CD14-positive monocyte (primary cell): Measurements from ENCODE around the gene PDE11A. TPM values are rescaled to one million over a fixed set of nuclear protein-coding genes. Genes with fewer than 3 reads are reported as not detected.

ENCODE experiments used
- DNase-seq, 3 donors: peaks; one replicate each; pipeline ENCODE4 v3.0.0-alpha.2; 2011 to 2022
- H2AFZ ChIP-seq: 2 replicates; pipeline ENCODE4 v1.6.0; 2012; ENCODE audit warnings: mild to moderate bottlenecking, low read depth, low read length, inconsistent platforms; ENCODE audit not compliant: insufficient read depth, poor library complexity, severe bottlenecking
- H3K27ac ChIP-seq, 2 donors: 1 replicate in 1 of 2; 2 replicates in 1 of 2; pipeline ENCODE4 v1.5.1; 2012 to 2013; ENCODE audit warnings: low read length in 2 of 2, control low read depth in 1 of 2, inconsistent platforms in 1 of 2, low read depth in 1 of 2, mild to moderate bottlenecking in 1 of 2
- H3K27me3 ChIP-seq, 2 donors: one replicate each; pipeline versions ENCODE4 v1.6.0 to v1.6.1; 2011 to 2013; ENCODE audit warnings: low read length in 2 of 2; ENCODE audit not compliant: control insufficient read depth in 2 of 2, insufficient read depth in 2 of 2
- H3K36me3 ChIP-seq, 2 donors: replicated peaks in 1 of 2; 1 replicate in 1 of 2; 2 replicates in 1 of 2; pipeline versions ENCODE4 v1.5.1 to v1.6.1; 2012 to 2013; ENCODE audit warnings: low read length in 2 of 2, control low read depth in 1 of 2, inconsistent platforms in 1 of 2, mild to moderate bottlenecking in 1 of 2; ENCODE audit not compliant: insufficient read depth in 2 of 2, control insufficient read depth in 1 of 2
- H3K4me1 ChIP-seq, 2 donors: 1 replicate in 1 of 2; 2 replicates in 1 of 2; pipeline versions ENCODE4 v1.5.1 to v1.6.1; 2012 to 2013; ENCODE audit warnings: low read length in 2 of 2, control low read depth in 1 of 2, inconsistent platforms in 1 of 2, mild to moderate bottlenecking in 1 of 2, moderate library complexity in 1 of 2; ENCODE audit not compliant: insufficient read depth in 2 of 2, control insufficient read depth in 1 of 2
- H3K4me2 ChIP-seq: replicated peaks from 2 replicates; pipeline ENCODE3; 2012; ENCODE audit warnings: low read length, moderate library complexity, mild to moderate bottlenecking; ENCODE audit not compliant: poor library complexity, severe bottlenecking; ENCODE audit errors: extremely low read depth
- H3K4me3 ChIP-seq, 3 experiments: fragments of 200-600 bp in 1 of 3; sonication (generic) in 1 of 3; replicated peaks in 1 of 3; 1 replicate in 2 of 3; 2 replicates in 1 of 3; pipeline ENCODE4 v1.5.1; 2011 to 2013; ENCODE audit warnings: low read length in 3 of 3, mild to moderate bottlenecking in 3 of 3, control low read depth in 2 of 3, low read depth in 2 of 3, inconsistent platforms in 1 of 3, moderate library complexity in 1 of 3
- H3K79me2 ChIP-seq: 2 replicates; pipeline ENCODE4 v1.6.0; 2012; ENCODE audit warnings: mild to moderate bottlenecking, control low read depth, inconsistent platforms, low read length, moderate library complexity; ENCODE audit not compliant: insufficient read depth
- H3K9ac ChIP-seq: 2 replicates; pipeline ENCODE4 v1.6.0; 2017; ENCODE audit warnings: low read length, mild to moderate bottlenecking; ENCODE audit not compliant: insufficient read depth, poor library complexity, severe bottlenecking
- H3K9me3 ChIP-seq, 2 donors: replicated peaks in 1 of 2; 1 replicate in 1 of 2; 2 replicates in 1 of 2; pipeline versions ENCODE4 v1.5.1 to v1.6.1; 2012 to 2013; ENCODE audit warnings: low read length in 2 of 2, control low read depth in 1 of 2; ENCODE audit not compliant: control insufficient read depth in 1 of 2, insufficient read depth in 1 of 2
- H4K20me1 ChIP-seq: 2 replicates; pipeline ENCODE4 v1.6.0; 2012; ENCODE audit warnings: mild to moderate bottlenecking, low read length, control low read depth, moderate library complexity; ENCODE audit not compliant: insufficient read depth
- H3K27ac Mint-ChIP-seq, 7 donors: one replicate each; pipeline ENCODE4 v1.8.0; 2020; ENCODE audit warnings: mild to moderate bottlenecking in 7 of 7, mixed read lengths in 7 of 7, moderate library complexity in 6 of 7, inconsistent platforms in 2 of 7
- H3K27me3 Mint-ChIP-seq, 3 donors: one replicate each; pipeline ENCODE4 v1.8.0; 2021 to 2022; ENCODE audit warnings: low read depth in 3 of 3, mild to moderate bottlenecking in 3 of 3, mixed read lengths in 3 of 3, moderate library complexity in 3 of 3, inconsistent platforms in 1 of 3
- H3K36me3 Mint-ChIP-seq, 2 donors: one replicate each; pipeline ENCODE4 v1.8.0; 2020; ENCODE audit warnings: mixed read lengths in 2 of 2, inconsistent platforms in 1 of 2, mild to moderate bottlenecking in 1 of 2
- H3K4me1 Mint-ChIP-seq: one replicate; pipeline ENCODE4 v1.8.0; 2020; ENCODE audit warnings: mild to moderate bottlenecking, mixed read lengths
- H3K4me3 Mint-ChIP-seq, 2 donors: one replicate each; pipeline ENCODE4 v1.8.0; 2020; ENCODE audit warnings: mild to moderate bottlenecking in 2 of 2, mixed read lengths in 2 of 2, moderate library complexity in 1 of 2
- H3K9me3 Mint-ChIP-seq, 7 donors: one replicate each; pipeline ENCODE4 v1.8.0; 2020 to 2022; ENCODE audit warnings: mixed read lengths in 7 of 7, mild to moderate bottlenecking in 6 of 7, moderate library complexity in 6 of 7, inconsistent platforms in 2 of 7
- CTCF ChIP-seq: fragments of 200-600 bp; IDR thresholded peaks from one replicate; pipeline ENCODE4 v1.8.0; 2022; ENCODE audit warnings: antibody characterized with exemption, mild to moderate bottlenecking
- WGBS: methylation state at CpG from one replicate; pipeline ENCODE4 v1.1.5; 2013; ENCODE audit warnings: missing lambda C conversion rate; ENCODE audit not compliant: insufficient coverage; 5-methylcytosine and 5-hydroxymethylcytosine counted together
- intact Hi-C, 2 donors: fragments of 100-400 bp; cut with micrococcal nuclease; formaldehyde crosslinking; loops; one replicate each; pipeline versions ENCODE4 v1.15.0 to v1.15.1; 2023
- polyA plus RNA-seq, 3 donors: library from polyadenylated mRNA; depleted of rRNA in 1 of 3; unstranded in 2 of 3; stranded (reverse) in 1 of 3; fragments of 300-500 nt in 2 of 3; fragments of >200 nt in 1 of 3; fragmentation: Illumina TruSeq in 2 of 3; gene quantifications; 1 replicate in 2 of 3; 2 replicates in 1 of 3; pipeline ENCODE4 v1.2.3, GENCODE V29; 2012 to 2021

Gene PDE11A
- polyA plus RNA-seq, 3 donors, result not detected

DNA sequence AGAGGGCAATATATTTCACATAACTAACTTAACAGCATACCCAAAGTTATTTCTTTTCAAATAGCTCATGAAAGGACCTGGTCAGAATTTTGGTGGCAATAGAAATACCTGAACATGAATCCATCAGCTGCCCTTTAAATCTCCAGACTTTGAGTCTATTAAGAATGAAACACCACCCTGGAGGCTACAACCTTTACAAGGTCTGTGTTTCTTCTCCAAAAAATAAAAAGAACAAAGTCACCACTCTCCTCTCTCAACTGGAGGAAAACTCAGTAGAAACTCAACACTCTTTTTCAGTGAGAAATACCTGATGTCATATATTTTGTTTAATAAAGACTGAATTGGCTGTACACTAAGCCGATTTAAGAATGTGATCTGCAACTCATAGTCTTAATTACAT, 475.7 kb downstream of the PDE11A start:
- H3K4me1 ChIP-seq, result no peaks in the 10 kb centered on the region
- peaks cover 0 to 2% (median 0%) of the 10 kb centered on the region in 3 donors for H3K27me3 Mint-ChIP-seq
- TF ChIP-seq CTCF, result no peak
- no peaks in the 10 kb centered on the region for H3K9me3 ChIP-seq
- H3K36me3 Mint-ChIP-seq, result no peaks in the 10 kb centered on the region
- H3K27ac ChIP-seq, result no peak overlapping the region
- H3K4me2 ChIP-seq, result no peak overlapping the region
- no peaks in the 10 kb centered on the region for H3K4me1 Mint-ChIP-seq
- WGBS, result no CpG with 5 or more reads among the region's 1 CpG
- no peaks in the 10 kb centered on the region for H3K36me3 ChIP-seq
- no peak for DNase-seq
- no peaks in the 10 kb centered on the region for H3K27me3 ChIP-seq
- H3K9me3 Mint-ChIP-seq, result peaks cover 0 to 6% (median 2%) of the 10 kb centered on the region in 7 donors
- H4K20me1 ChIP-seq, result no peaks in the 10 kb centered on the region
- H3K4me3 ChIP-seq, result no peak overlapping the region
- intact Hi-C loops, result no loop called here
- H3K9ac ChIP-seq, result no peak overlapping the region
- no peaks in the 10 kb centered on the region for H3K79me2 ChIP-seq
- H3K27ac Mint-ChIP-seq, result no peak overlapping the region
- H3K4me3 Mint-ChIP-seq, result no peak overlapping the region
- no peak overlapping the region for H2AFZ ChIP-seq

DNA sequence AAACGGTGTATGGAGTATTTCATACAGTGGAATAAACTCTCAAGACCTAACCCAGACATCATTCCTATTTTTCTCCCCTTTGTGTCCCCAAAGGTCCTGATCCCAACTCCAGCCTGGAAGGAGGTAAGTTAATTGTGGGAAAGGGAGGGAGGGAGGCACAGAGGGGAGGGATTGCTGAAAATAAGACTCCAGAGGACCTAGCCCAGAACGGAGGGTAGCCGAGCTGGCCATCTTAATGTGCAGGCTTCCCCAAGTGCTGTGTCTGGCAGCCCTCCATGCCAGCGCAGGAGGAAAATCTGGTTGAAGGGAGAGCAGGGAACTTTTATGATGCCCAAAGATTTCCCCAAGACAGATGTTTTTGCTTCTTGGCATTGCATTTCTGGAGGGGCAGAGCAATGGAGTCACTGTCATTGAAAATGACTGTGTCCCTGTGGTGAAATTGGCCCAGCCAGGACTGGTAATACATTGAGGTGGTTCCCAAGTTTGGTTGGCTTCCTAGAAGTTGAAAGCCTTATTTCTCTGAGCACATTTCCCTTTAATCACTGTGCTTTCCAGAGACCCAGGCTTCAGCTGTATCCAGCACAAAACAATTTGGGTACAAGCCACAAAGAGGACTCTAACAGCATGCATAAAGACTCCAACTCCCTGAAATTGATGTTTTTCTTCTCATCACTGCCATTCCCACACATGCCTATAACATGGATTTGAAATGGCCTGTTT, 477.3 kb downstream of the PDE11A start:
- Mint-ChIP-seq H3K4me1 (peaks cover 4% of the 10 kb centered on the region), H3K4me3 (no peak overlapping the region), H3K36me3 (no peaks in the 10 kb centered on the region), H3K9me3 (peaks cover 0 to 6% (median 2%) of the 10 kb centered on the region in 7 donors), H3K27me3 (peaks cover 0 to 2% (median 0%) of the 10 kb centered on the region in 3 donors), H3K27ac (no peak overlapping the region)
- Histone ChIP-seq H3K36me3 (no peaks in the 10 kb centered on the region), H3K9me3 (no peaks in the 10 kb centered on the region), H3K4me3 (no peak overlapping the region), H2AFZ (no peak overlapping the region), H4K20me1 (no peaks in the 10 kb centered on the region), H3K4me1 (no peaks in the 10 kb centered on the region), H3K27ac (no peak overlapping the region), H3K4me2 (no peak overlapping the region), H3K27me3 (no peaks in the 10 kb centered on the region), H3K79me2 (no peaks in the 10 kb centered on the region), H3K9ac (no peak overlapping the region)
- intact Hi-C loops, result no loop called here
- DNase-seq, result no peak
- TF ChIP-seq CTCF, result no peak
- WGBS, result 100% methylated on average over 2 of the region's 4 CpGs
